A204.1 (cell line): Measurements from ENCODE around the gene STYK1.
"Not testable (repeated sequence)": the region's sequence is repeated elsewhere in the genome, so short reads cannot be mapped to it uniquely, and the experiment has no call there.

ENCODE experiments used
- FAIRE-seq: peaks from 2 replicates; lab custom pipeline; 2012; peaks lifted over from hg19 to GRCh38; lab: Jason Lieb, UNC

STYK1 gene

DNA sequence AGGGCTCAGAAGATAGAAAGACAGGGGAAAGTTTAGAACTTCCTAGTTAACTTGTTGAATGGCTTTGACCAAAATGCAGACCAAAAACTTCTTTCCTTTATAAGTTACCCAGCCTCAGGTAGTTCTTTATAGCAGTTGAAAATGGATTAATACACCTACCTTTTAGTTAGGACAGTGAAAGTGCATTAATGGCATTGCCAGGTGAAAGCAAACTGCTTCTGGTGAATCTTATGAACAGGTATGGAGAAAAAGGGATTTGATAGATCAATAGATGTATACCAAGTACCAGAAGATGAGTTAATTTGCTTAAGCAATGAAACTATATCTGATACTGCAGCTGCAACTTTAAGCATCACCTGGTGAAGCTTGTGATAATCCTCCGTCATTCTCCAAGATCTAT is 14.2 kb upstream of the STYK1 start:
- FAIRE-seq: no peak

- FAIRE-seq: no peak
Observed at GRCh38 chr12:10672231-10672868, 1.5 kb downstream of the STYK1 start.

DNA sequence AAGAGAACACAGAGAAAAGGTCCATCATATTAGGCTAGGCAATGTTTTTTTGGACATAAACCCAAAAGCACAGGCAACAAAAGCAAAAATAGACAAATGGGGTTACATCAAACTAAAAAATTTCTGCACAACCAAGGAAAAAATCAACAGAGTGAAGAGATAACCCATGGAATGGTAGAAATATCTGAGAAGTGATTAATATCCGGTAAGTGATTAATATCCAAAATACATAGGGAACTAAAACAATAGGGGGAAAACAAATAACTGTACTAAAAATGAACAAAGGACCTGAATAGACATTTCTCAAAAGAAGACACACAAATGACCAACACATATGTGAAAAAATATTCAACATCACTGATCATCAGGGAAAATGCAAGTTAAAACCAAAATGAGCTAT is 4.3 kb downstream of the STYK1 start:
- FAIRE-seq: no peak

DNA sequence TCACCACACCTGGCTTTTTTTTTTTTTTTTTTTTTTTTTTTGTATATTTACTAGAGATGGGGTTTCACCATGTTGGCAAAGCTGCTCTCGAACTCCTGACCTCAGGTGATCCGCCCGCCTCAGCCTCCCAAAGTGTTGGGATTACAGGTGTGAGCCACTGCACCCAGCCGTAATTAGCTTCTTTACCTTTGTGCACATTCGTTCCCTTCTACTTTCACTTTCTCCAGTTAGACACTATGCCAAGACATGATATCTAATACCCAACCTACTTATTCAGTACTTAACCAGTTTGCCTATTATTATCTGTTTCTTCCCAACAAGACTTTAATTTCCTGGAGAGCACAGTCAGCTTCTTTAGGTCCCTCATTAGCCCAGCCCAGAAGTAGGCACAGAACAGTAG is 5.3 kb downstream of the STYK1 start:
- no peak for FAIRE-seq

DNA sequence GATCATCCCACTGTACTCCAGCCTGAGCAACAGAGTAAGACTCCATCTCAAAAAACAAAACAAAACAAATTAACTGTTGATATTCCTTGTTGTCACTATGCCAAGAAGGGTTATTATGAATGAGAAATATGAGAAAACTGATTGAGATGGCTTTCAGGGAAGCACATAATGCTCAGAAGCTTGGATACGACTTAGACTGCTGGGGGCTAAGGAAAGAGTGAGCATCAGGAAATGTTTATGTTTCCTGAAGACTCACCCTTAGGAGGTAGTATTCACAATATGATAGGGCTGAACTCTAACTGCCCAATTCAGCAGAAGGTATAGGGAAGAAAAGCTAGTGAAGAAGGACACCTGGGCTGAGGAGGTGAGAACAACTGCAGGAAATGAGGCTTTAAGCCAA is 6.3 kb downstream of the STYK1 start:
- FAIRE-seq: no peak

- FAIRE-seq: no peak
Observed at GRCh38 chr12:10664499-10664898, 9.4 kb downstream of the STYK1 start.

DNA sequence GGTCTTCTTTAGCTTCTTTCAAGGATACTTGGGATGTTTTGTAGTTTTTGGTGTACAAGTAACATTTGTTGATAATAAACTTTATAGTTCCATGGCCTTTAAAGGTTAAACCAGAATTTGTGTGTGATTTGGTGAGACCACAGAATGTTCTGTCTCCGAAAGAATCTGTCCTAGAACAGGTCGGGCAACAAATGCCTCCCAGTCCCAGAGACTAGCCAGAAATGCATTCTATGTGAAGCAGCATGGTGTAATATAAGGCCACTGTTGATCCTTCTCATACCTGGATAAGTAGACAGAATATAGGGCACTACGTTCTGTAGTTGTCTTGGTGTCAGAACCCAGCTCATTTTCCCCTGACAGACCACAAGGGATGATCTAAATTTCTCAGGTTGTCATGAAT is 10.0 kb downstream of the STYK1 start:
- FAIRE-seq: no peak

- FAIRE-seq: no peak
Observed at GRCh38 chr12:10661338-10661737, 12.5 kb downstream of the STYK1 start.

GRCh38 chr12:10654003-10654402 is 19.8 kb downstream of the STYK1 start:
- FAIRE-seq: no peak

- FAIRE-seq: no peak
Observed at GRCh38 chr12:10652192-10652591, 21.7 kb downstream of the STYK1 start.

DNA sequence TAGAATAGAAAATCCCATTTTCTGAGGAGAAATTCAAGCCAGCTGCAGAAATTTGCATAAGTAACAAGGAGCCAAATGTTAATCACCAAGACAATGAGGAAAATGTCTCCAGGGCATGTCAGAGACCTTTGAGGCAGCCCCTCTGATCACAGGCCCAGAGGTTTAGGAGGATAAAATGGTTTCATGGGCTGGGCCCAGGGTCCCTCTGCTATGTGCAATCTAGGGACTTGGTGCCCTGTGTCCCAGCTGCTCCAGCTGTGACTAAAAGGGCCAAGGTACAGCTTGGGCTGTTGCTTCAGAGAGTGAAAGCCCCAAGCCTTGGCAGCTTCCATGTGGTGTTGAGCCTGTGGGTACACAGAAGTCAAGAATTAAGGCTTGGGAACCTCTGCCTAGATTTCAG is 27.3 kb downstream of the STYK1 start:
- FAIRE-seq: not testable (repeated sequence)

DNA sequence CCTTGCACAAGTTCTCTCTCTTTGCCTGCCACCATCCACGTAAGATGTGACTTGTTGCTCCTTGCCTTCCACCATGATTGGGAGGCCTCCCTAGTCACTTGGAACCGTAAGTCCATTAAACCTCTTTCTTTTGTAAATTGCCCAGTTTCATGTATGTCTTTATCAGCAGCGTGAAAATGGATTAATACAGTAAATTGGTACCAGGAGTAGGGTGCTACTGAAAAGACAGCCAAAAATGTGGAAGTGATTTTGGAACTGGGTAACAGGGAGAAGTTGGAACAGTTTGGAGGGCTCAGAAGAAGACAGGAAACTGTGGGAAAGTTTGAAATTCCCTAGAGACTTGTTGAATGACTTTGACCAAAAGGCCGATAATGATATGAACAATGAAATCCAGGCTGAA is 27.9 kb downstream of the STYK1 start:
- FAIRE-seq: no peak

DNA sequence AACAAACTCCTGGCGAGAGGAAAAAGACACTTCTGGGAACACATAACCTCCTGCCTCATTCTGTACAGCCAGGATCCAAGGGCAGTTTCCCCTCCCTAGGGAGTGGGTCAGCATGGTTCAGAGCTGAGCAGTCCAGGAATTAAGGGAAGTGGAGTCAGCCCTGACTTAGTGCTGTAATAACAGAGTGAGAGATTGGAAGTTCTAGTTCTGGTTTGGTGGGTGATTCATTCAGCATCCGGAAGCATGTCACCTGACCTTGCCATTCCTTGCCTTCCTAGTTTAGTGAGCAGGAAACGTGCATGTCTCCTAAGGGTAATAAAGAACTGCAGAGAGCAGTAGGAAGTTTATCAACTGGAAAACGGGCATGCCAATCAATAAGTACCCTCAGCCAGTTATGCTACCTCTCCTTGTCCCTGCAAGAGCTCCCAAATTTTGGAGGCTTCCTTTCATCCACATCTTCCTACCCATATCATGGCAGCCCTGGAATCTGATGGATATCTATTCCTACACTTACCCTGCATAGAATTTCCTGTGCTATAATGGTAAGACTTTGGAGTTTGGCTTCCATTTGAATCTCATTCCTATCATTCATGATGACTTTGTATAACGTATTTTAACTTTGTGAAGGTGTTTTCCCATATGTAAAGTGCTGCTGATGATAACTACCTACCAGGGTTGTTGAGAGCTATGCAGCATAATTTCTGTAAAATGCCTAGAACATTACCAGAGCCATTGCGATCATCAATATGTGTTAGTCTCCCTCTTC is 31.9 kb downstream of the STYK1 start:
- no peak for FAIRE-seq

DNA sequence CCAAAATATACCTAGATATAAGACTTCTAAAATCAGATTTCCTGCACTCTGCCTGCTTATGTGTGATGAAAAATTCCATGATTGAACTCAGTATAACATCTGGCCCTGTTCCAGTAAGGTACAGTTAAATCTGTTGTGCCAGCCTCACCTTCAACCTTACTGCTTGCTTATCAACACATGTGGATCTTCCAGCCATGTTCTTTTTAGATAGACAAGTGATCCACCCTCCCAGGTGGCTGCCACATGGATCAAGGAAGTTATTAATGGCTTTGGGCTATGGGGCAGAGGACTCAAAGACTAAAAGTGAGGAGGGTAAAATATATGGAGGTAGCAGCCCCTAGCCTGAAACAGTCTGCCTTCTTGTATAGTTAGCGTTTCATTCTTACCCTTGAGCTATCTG is 35.1 kb downstream of the STYK1 start:
- no peak for FAIRE-seq

GRCh38 chr12:10636611-10637010 is 37.2 kb downstream of the STYK1 start:
- no peak for FAIRE-seq

GRCh38 chr12:10636124-10636523 is 37.7 kb downstream of the STYK1 start:
- FAIRE-seq: no peak

DNA sequence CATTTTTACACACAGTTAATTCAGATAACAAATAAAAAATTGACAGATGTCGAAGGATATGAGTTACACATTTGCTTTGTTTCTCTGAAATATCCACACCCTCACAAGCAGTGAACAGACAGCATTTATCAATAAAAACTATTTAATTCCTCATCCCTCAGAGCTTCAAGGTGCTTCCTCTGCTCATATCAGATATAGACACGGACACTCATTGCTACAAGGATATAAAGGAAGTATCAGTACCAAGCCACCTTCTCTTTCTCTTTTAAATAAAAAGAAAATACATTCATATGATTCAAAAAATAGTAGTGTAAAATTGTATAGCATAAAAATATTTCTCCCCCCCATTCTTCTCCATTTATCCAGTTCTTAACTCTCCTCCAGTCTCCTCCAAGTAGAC is 38.5 kb downstream of the STYK1 start:
- FAIRE-seq: no peak

- FAIRE-seq: no peak
Observed at GRCh38 chr12:10634427-10634826, 39.4 kb downstream of the STYK1 start.

DNA sequence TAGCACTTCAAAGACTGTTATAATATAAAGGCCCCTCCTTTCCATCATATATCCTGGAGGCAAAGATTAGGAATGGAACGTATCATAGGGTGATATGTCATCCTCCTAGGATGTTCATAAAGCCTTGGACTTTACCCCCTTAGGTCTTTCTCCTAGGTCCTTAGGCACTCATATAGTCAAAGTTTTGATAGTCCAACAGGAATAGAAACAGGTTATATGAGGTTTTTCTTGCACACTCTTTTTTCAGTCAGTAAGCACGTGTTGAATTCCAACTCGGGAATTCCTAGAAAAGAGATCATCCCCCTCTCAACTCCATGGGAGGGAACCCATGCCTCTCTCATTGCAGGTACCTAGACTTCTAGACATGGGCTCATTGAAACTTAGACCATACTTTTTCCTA is 40.3 kb downstream of the STYK1 start:
- no peak for FAIRE-seq

DNA sequence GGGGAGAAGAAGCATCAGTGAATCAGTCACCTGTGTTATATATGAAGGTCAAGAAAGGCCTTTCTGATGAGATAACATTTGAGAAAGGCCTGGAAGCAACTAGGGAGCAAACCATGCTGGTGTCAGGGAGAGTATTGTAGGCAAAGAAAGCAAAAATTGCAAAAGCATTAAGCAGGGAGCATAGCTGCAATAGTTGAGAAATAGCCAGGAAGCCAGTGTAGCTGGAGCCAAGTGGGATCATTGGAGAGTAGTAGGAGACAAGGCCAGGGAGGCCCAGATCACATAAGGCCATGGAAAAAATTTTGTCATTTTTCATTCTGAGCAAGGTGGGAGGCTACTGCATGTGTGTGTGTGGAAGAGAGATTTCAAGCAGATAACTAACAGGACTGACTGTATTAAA is 41.6 kb downstream of the STYK1 start:
- FAIRE-seq: no peak

DNA sequence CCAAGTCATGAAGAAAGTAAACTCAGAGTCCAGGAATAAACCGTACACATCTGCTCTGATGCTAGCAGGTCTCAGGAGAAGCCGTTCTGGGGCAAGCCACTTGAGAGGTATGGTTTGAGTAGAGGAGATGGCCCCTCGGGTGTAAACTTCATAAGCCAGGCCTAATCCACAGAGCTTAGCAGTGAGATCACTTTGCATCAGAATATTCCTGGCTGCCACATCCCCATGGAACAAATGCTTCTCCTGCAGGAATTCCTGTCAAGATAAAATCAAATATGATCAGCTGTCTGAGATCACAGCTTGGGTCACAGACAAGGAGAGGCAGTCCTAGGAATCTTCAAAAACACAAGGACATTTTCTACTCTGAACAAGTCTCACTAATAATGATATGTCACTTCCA is 49.2 kb downstream of the STYK1 start:
- FAIRE-seq: no peak

DNA sequence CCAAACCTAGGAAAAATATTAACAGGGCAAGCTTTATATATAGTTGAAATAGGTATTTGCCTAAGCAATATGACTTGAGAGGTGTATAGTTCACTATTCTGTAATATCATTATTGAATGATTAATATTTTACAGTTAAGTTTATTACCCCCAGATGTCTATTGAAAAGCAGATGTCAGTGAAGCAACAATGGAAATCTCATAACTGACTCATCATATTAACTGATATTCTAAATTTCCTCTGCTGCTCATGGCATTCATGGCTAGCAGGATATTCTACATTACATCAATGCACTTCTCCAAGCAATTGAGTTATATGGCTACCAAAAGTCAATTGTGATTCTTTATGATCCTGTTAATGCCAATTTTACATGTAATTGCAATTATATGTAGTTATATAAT is 50.7 kb downstream of the STYK1 start:
- no peak for FAIRE-seq

GRCh38 chr12:10621278-10621677 is 52.6 kb downstream of the STYK1 start:
- no peak for FAIRE-seq

- FAIRE-seq: no peak
Observed at GRCh38 chr12:10620078-10620779, 53.6 kb downstream of the STYK1 start.
